GM23248 (cell line): Measurements from ENCODE around the gene ARHGAP19. TPM values are rescaled to one million over a fixed set of nuclear protein-coding genes. Genes with fewer than 3 reads are reported as not detected.

Source experiments
- DNase-seq: peaks from one replicate; pipeline ENCODE4 v3.0.0-alpha.2; 2015
- H2AFZ ChIP-seq: fragments of 200-600 bp; sonication (generic); 2 replicates; pipeline ENCODE4 v1.6.1; 2016; ENCODE audit warnings: antibody characterized with exemption
- H3F3A ChIP-seq: fragments of 200-600 bp; sonication (generic); 2 replicates; pipeline ENCODE4 v1.6.1; 2016; ENCODE audit warnings: mild to moderate bottlenecking, antibody characterized with exemption, mixed run types; ENCODE audit not compliant: insufficient read depth
- H3K27ac ChIP-seq: fragments of 200-600 bp; sonication (generic); 2 replicates; pipeline ENCODE4 v1.5.1; 2016; ENCODE audit warnings: mild to moderate bottlenecking
- H3K27me3 ChIP-seq: fragments of 200-600 bp; sonication (generic); replicated peaks from 2 replicates; pipeline ENCODE4 v1.6.1; 2016; ENCODE audit warnings: mild to moderate bottlenecking; ENCODE audit not compliant: insufficient read depth
- H3K36me3 ChIP-seq: fragments of 200-600 bp; sonication (generic); 2 replicates; pipeline ENCODE4 v1.6.1; 2016; ENCODE audit warnings: low read depth, mild to moderate bottlenecking
- H3K4me1 ChIP-seq: fragments of 200-600 bp; sonication (generic); 2 replicates; pipeline ENCODE4 v1.6.1; 2016; ENCODE audit warnings: mild to moderate bottlenecking; ENCODE audit not compliant: insufficient read depth
- H3K4me2 ChIP-seq: fragments of 200-600 bp; sonication (generic); one replicate; pipeline ENCODE4 v1.6.1; 2016; ENCODE audit warnings: mild to moderate bottlenecking; ENCODE audit not compliant: unreplicated experiment
- H3K4me3 ChIP-seq: fragments of 200-600 bp; sonication (generic); 2 replicates; pipeline ENCODE4 v1.5.1; 2016; ENCODE audit warnings: mild to moderate bottlenecking
- H3K79me2 ChIP-seq: fragments of 200-600 bp; sonication (generic); 2 replicates; pipeline ENCODE4 v1.6.1; 2016; ENCODE audit warnings: mild to moderate bottlenecking; ENCODE audit not compliant: insufficient read depth
- H3K9ac ChIP-seq: fragments of 200-600 bp; sonication (generic); 2 replicates; pipeline ENCODE4 v1.6.1; 2016; ENCODE audit warnings: mild to moderate bottlenecking
- H3K9me2 ChIP-seq: fragments of 200-600 bp; sonication (generic); 2 replicates; pipeline ENCODE4 v1.6.1; 2016; ENCODE audit warnings: mixed run types, mild to moderate bottlenecking, moderate library complexity; ENCODE audit not compliant: insufficient read depth
- H3K9me3 ChIP-seq: fragments of 200-600 bp; sonication (generic); one replicate; pipeline ENCODE4 v1.6.1; 2017; ENCODE audit warnings: low read depth
- H4K20me1 ChIP-seq: fragments of 200-600 bp; sonication (generic); 2 replicates; pipeline ENCODE4 v1.6.0; 2016; ENCODE audit not compliant: insufficient read depth
- EZH2 ChIP-seq: fragments of 200-600 bp; sonication (generic); IDR thresholded peaks from 2 replicates; pipeline ENCODE4 v1.6.1; 2018; ENCODE audit warnings: antibody characterized with exemption, mild to moderate bottlenecking; ENCODE audit not compliant: insufficient read depth, poor library complexity, severe bottlenecking
- EZH2phosphoT487 ChIP-seq: fragments of 200-600 bp; sonication (generic); IDR thresholded peaks from 2 replicates; pipeline ENCODE4 v1.6.1; 2018; ENCODE audit warnings: antibody characterized with exemption, moderate library complexity, mild to moderate bottlenecking, low read depth; ENCODE audit not compliant: insufficient read depth
- WGBS, 2 experiments: methylation state at CpG; one replicate each; pipeline ENCODE4 v1.1.6; 2015 to 2017; ENCODE audit warnings: low lambda C conversion rate in 2 of 2, low coverage in 1 of 2; ENCODE audit errors: missing lambda C conversion rate in 2 of 2; 5-methylcytosine and 5-hydroxymethylcytosine counted together
- in situ Hi-C: fragments of 300-500 bp; cut with MboI; formaldehyde crosslinking; loops from 2 replicates; pipeline ENCODE4 v1.15.0; 2020
- polyA plus RNA-seq: library from polyadenylated mRNA; unstranded; fragments of >200 nt; fragmentation: Nextera tagmentation; extraction: Ambion mirVana; gene quantifications from 2 replicates; pipeline ENCODE4 v1.2.1, GENCODE V29; 2016
- total RNA-seq: library from RNA; depleted of rRNA; stranded (reverse); fragments of >200 nt; shearing (Covaris generic); gene quantifications from 2 replicates; pipeline ENCODE4 v1.2.3, GENCODE V29; 2014

Gene ARHGAP19
- total and polyA plus RNA-seq, 2 experiments from 2014 or later = 1.9 to 5.0 TPM

DNA sequence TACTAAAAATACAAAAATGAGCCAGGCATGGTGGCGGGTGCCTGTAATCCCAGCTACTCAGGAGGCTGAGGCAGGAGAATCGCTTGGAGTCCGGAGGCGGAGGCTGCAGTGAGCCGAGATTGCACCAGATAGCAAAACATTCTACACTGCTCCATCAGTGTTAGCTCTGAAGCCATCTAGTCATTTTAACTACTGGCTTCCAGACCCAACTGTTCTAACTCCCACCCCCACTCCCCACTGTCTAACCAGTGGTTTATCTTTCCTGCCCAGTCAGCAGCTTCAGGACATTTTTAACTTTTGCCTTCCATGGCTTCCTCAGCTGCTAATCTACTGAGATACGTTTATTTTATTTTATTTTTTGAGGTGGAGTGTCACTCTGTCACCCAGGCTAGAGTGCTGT is 20.5 kb upstream of the ARHGAP19 start:
- Histone ChIP-seq H3K9me3 (no peaks in the 10 kb centered on the region), H3K36me3 (no peaks in the 10 kb centered on the region), H3K9me2 (no peaks in the 10 kb centered on the region), H3K4me3 (no peak overlapping the region), H4K20me1 (no peaks in the 10 kb centered on the region), H3K4me2 (no peak overlapping the region), H3K9ac (no peak overlapping the region), H3K27me3 (no peaks in the 10 kb centered on the region), H3K79me2 (no peaks in the 10 kb centered on the region), H3K27ac (no peak overlapping the region), H2AFZ (no peak overlapping the region), H3F3A (peaks cover 11% of the 10 kb centered on the region; the same call in 1 of the 2 replicates), H3K4me1 (peaks cover 4% of the 10 kb centered on the region; the same call in 1 of the 2 replicates)
- in situ Hi-C loops = no loop called here
- DNase-seq = no peak
- WGBS, 2 experiments = 69 to 72% methylated on average over 6 of the region's 6 CpGs
- TF ChIP-seq EZH2phosphoT487 (no peak), EZH2 (no peak)

DNA sequence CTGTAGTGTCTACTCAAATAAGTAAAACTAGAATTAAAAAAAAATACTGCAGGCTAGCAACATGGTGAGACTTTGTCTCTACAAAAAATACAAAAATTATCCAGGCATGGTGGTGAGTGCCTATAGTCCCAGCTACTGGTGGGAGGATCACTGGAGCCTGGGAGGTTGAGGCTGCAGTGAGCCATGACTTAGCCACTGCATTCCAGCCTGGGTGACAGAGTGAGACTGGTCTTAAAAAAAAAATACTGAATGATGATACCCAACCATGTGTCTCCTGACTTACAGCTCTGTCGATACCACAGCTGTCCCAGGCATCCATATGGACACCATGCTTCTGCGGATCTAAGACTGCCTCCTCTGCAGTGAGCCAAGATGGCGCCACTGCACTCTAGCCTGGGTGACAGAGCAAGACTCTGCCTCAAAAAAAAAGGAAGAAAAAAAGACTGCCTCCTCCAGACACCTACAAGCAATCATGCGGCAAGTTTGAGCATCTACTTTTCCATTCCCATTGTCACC is 18.7 kb upstream of the ARHGAP19 start:
- no peaks in the 10 kb centered on the region for H3K9me3 ChIP-seq
- no peak overlapping the region for H2AFZ ChIP-seq
- no peaks in the 10 kb centered on the region for H3K79me2 ChIP-seq
- no peak overlapping the region for H3K9ac ChIP-seq
- H3F3A ChIP-seq = peaks cover 11% of the 10 kb centered on the region; the same call in 1 of the 2 replicates
- no peak overlapping the region for H3K4me2 ChIP-seq
- no peak for DNase-seq
- H3K9me2 ChIP-seq = no peaks in the 10 kb centered on the region
- peaks cover 4% of the 10 kb centered on the region; the same call in 1 of the 2 replicates for H3K4me1 ChIP-seq
- no peak overlapping the region for H3K27ac ChIP-seq
- 45 to 61% methylated on average over 4 of the region's 4 CpGs for WGBS, 2 experiments
- TF ChIP-seq EZH2phosphoT487 (no peak), EZH2 (no peak)
- no peaks in the 10 kb centered on the region for H3K36me3 ChIP-seq
- no peaks in the 10 kb centered on the region for H4K20me1 ChIP-seq
- in situ Hi-C loops = no loop called here
- no peaks in the 10 kb centered on the region for H3K27me3 ChIP-seq
- H3K4me3 ChIP-seq = no peak overlapping the region

DNA sequence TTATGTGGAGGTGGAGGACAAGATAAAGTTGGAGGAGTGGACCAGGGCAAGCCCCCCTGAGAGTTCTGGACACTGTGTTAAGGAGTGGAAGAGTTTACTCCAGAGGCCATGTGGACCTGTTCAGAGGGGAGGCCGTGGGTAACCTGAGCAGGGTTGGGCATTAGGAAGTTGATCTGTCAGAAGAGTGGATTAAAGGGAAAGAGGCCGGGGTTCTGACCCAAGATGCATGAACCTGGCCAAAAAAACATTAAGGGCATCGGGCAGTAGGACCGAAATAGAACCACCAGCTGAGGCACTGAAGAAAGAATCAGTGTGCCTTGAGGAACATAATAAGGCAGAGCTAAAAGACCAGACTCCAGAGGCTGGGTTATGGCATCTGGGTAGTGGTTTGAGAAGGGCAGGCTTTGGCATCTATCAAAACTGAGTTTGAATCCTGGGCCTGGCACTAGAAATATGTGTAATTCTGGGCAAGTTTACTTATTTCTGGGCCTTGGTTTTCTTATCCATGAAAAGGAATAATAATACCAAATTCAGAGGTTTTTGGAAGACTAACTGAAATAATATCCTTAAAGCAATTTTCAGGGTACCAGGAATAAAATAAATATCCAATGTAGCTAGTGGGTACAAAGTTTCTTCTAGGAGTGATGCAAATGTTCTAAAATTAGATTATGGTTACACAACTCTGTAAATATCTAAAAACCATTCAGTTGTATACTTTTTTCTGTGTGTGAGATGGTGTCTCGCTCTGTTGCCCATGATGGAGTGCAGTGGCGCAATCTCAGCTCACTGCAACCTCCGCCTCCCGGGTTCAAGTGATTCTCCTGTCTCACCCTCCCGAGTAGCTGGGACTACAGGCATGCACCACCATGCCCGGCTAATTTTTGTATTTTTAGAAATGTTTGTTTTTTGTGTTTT is 15.7 kb upstream of the ARHGAP19 start:
- H3K79me2 ChIP-seq = no peaks in the 10 kb centered on the region
- WGBS, 2 experiments = 77 to 88% methylated on average over 9 to 10 of the region's 10 CpGs
- no peaks in the 10 kb centered on the region for H3K9me2 ChIP-seq
- no peak overlapping the region for H3K4me3 ChIP-seq
- no peak overlapping the region for H3K27ac ChIP-seq
- DNase-seq = no peak
- no peaks in the 10 kb centered on the region for H3K4me1 ChIP-seq
- H3K9ac ChIP-seq = no peak overlapping the region
- in situ Hi-C loops = no loop called here
- no peaks in the 10 kb centered on the region for H3K27me3 ChIP-seq
- H4K20me1 ChIP-seq = no peaks in the 10 kb centered on the region
- no peaks in the 10 kb centered on the region for H3K9me3 ChIP-seq
- H3K36me3 ChIP-seq = no peaks in the 10 kb centered on the region
- H3F3A ChIP-seq = no peaks in the 10 kb centered on the region
- no peak overlapping the region for H3K4me2 ChIP-seq
- no peak overlapping the region for H2AFZ ChIP-seq
- TF ChIP-seq EZH2phosphoT487 (no peak), EZH2 (no peak)

DNA sequence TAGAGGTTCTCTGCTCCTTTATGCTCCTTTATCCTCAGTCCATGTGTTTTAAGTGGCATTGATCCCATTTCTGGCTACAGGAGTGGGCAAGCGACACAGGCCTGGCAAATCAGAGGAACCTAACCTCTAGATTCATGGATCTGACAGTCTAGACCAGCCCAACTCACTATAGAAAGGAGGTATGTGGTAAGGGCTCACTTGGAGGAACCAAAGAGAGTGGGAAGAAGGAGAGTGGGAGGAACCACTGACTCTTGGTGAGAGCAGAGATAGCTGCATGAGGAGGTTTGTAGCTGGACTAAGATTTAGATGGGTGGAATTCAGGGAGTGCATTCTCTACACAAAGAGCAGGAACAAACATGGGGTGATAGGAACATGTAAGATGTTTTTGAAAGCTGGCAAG is 15.0 kb upstream of the ARHGAP19 start:
- H3K36me3 ChIP-seq = no peaks in the 10 kb centered on the region
- no peak overlapping the region for H3K9ac ChIP-seq
- H2AFZ ChIP-seq = no peak overlapping the region
- H3K4me2 ChIP-seq = no peak overlapping the region
- H4K20me1 ChIP-seq = no peaks in the 10 kb centered on the region
- no peaks in the 10 kb centered on the region for H3K9me2 ChIP-seq
- no peaks in the 10 kb centered on the region for H3K9me3 ChIP-seq
- no peak for DNase-seq
- H3K4me3 ChIP-seq = no peak overlapping the region
- WGBS, 2 experiments = 52 to 79% methylated on average over 1 of the region's 1 CpG
- no peaks in the 10 kb centered on the region for H3F3A ChIP-seq
- H3K27ac ChIP-seq = no peak overlapping the region
- no peaks in the 10 kb centered on the region for H3K4me1 ChIP-seq
- no peaks in the 10 kb centered on the region for H3K79me2 ChIP-seq
- no peak for TF ChIP-seq EZH2
- no peak for TF ChIP-seq EZH2phosphoT487
- in situ Hi-C loops = no loop called here
- H3K27me3 ChIP-seq = no peaks in the 10 kb centered on the region
